Measurements from ENCODE around the gene NAALADL1.

The NAALADL1 gene

GRCh38 chr11:65100674-65101350 is 42.5 kb upstream of the NAALADL1 start:
- TF ChIP-seq CTCF (IDR thresholded peaks at IDR 0.05; ENCODE audit: extremely low read depth, missing control alignments): no peak
- DNase-seq (ENCODE audit: low spot score): no peak

GRCh38 chr11:65096926-65097325 is 38.6 kb upstream of the NAALADL1 start:
- no peak for DNase-seq (ENCODE audit: low spot score)

GRCh38 chr11:65095974-65096806 is 37.8 kb upstream of the NAALADL1 start, which contains the start of gene VPS51:
VPS51 (plus strand) TSS chr11:65096214; CDS start chr11:65096251, 37 bp downstream.
- peak; percentile 92 for DNase-seq (ENCODE audit: low spot score)
- no peak for TF ChIP-seq CTCF (IDR thresholded peaks at IDR 0.05; ENCODE audit: extremely low read depth, missing control alignments)

More at GRCh38 chr11:65096926-65097325, 38.6 kb upstream of the NAALADL1 start:
- TF ChIP-seq CTCF (IDR thresholded peaks at IDR 0.05; ENCODE audit: extremely low read depth, missing control alignments): no peak

GRCh38 chr11:65095427-65095826 is 37.1 kb upstream of the NAALADL1 start:
- no peak for DNase-seq (ENCODE audit: low spot score)
- TF ChIP-seq CTCF (IDR thresholded peaks at IDR 0.05; ENCODE audit: extremely low read depth, missing control alignments): no peak

- no peak for TF ChIP-seq CTCF (IDR thresholded peaks at IDR 0.05; ENCODE audit: extremely low read depth, missing control alignments)
- DNase-seq (ENCODE audit: low spot score): no peak
These were observed 32.3 kb upstream of the NAALADL1 start for GRCh38 chr11:65090628-65091027.

- DNase-seq (ENCODE audit: low spot score): no peak
- TF ChIP-seq CTCF (IDR thresholded peaks at IDR 0.05; ENCODE audit: extremely low read depth, missing control alignments): no peak
These were observed 31.3 kb upstream of the NAALADL1 start for GRCh38 chr11:65089621-65090020.

GRCh38 chr11:65087827-65088226 is 29.5 kb upstream of the NAALADL1 start:
- no peak for TF ChIP-seq CTCF (IDR thresholded peaks at IDR 0.05; ENCODE audit: extremely low read depth, missing control alignments)

More at GRCh38 chr11:65087827-65088226, 29.5 kb upstream of the NAALADL1 start:
- DNase-seq (ENCODE audit: low spot score): no peak

Measured in GM20000 (cell line).